Mesenchymal stem cell (in vitro differentiated cells and primary cell): Measurements from ENCODE around the gene STIM1.

Source experiments
- DNase-seq: peaks from one replicate; pipeline ENCODE4 v3.0.0-alpha.2; 2013
- H2AFZ ChIP-seq: one replicate; pipeline ENCODE4 v1.6.1; 2013; ENCODE audit warnings: low read depth, mild to moderate bottlenecking, control low read depth, inconsistent platforms, low read length, moderate library complexity
- H2AK5ac ChIP-seq: 2 replicates; pipeline ENCODE4 v1.6.1; 2013; ENCODE audit warnings: low read length, moderate library complexity, mild to moderate bottlenecking, inconsistent platforms; ENCODE audit not compliant: severe bottlenecking
- H2BK120ac ChIP-seq: one replicate; pipeline ENCODE4 v1.6.1; 2013; ENCODE audit warnings: low read depth, mild to moderate bottlenecking, inconsistent platforms, low read length, moderate library complexity
- H2BK12ac ChIP-seq, 2 experiments: one replicate each; pipeline ENCODE4 v1.6.1; 2013; ENCODE audit warnings: inconsistent platforms in 2 of 2, low read length in 2 of 2, mild to moderate bottlenecking in 2 of 2, moderate library complexity in 2 of 2, control low read depth in 1 of 2
- H2BK15ac ChIP-seq: one replicate; pipeline ENCODE4 v1.6.1; 2013; ENCODE audit warnings: mild to moderate bottlenecking, low read depth, inconsistent platforms; ENCODE audit not compliant: poor library complexity, severe bottlenecking
- H2BK5ac ChIP-seq: 2 replicates; pipeline ENCODE4 v1.6.1; 2013; ENCODE audit warnings: low read depth, mild to moderate bottlenecking, low read length, control low read depth, inconsistent platforms; ENCODE audit not compliant: poor library complexity, severe bottlenecking
- H3K14ac ChIP-seq, 2 experiments: one replicate each; pipeline ENCODE4 v1.6.1; 2013; ENCODE audit warnings: inconsistent platforms in 2 of 2, low read length in 2 of 2, control low read depth in 1 of 2, mild to moderate bottlenecking in 1 of 2, moderate library complexity in 1 of 2
- H3K18ac ChIP-seq, 2 experiments: one replicate each; pipeline ENCODE4 v1.6.1; 2013; ENCODE audit warnings: inconsistent platforms in 2 of 2, low read length in 2 of 2, control low read depth in 1 of 2, low read depth in 1 of 2, mild to moderate bottlenecking in 1 of 2
- H3K23ac ChIP-seq, 2 experiments: one replicate each; pipeline ENCODE4 v1.6.1; 2013; ENCODE audit warnings: inconsistent platforms in 2 of 2, low read length in 2 of 2, mild to moderate bottlenecking in 2 of 2, moderate library complexity in 2 of 2, control low read depth in 1 of 2
- H3K27ac ChIP-seq: 2 replicates; pipeline ENCODE4 v1.5.1; 2013; ENCODE audit warnings: mild to moderate bottlenecking, moderate library complexity, low read length, control low read depth, inconsistent platforms; ENCODE audit not compliant: poor library complexity, severe bottlenecking
- H3K27me3 ChIP-seq, 2 experiments: 2 replicates each; pipeline versions ENCODE4 v1.6.1 to v1.7.0; 2013; ENCODE audit warnings: low read length in 2 of 2, mild to moderate bottlenecking in 2 of 2, moderate library complexity in 2 of 2, control low read depth in 1 of 2, inconsistent platforms in 1 of 2; ENCODE audit not compliant: control insufficient read depth in 1 of 2, insufficient read depth in 1 of 2
- H3K36me3 ChIP-seq, 2 experiments: 2 replicates each; pipeline versions ENCODE4 v1.6.1 to v1.7.0; 2013; ENCODE audit warnings: low read length in 2 of 2, control low read depth in 1 of 2, inconsistent platforms in 1 of 2, low read depth in 1 of 2, mild to moderate bottlenecking in 1 of 2; ENCODE audit not compliant: insufficient read depth in 2 of 2, control insufficient read depth in 1 of 2
- H3K4ac ChIP-seq, 2 experiments: one replicate each; pipeline ENCODE4 v1.6.1; 2013; ENCODE audit warnings: inconsistent platforms in 2 of 2, low read length in 2 of 2, mild to moderate bottlenecking in 2 of 2, moderate library complexity in 2 of 2, control low read depth in 1 of 2, low read depth in 1 of 2
- H3K4me1 ChIP-seq: 2 replicates; pipeline ENCODE4 v1.6.1; 2013; ENCODE audit warnings: low read depth, low read length, control low read depth; ENCODE audit not compliant: control insufficient read depth, insufficient read depth
- H3K4me2 ChIP-seq: 2 replicates; pipeline ENCODE4 v1.6.1; 2013; ENCODE audit warnings: low read length, mild to moderate bottlenecking, inconsistent platforms; ENCODE audit not compliant: poor library complexity, severe bottlenecking
- H3K4me3 ChIP-seq, 2 experiments: 2 replicates each; pipeline versions ENCODE4 v1.5.1 to v1.7.0; 2013; ENCODE audit warnings: low read length in 2 of 2, mild to moderate bottlenecking in 2 of 2, control low read depth in 1 of 2, low read depth in 1 of 2; ENCODE audit not compliant: insufficient read depth in 1 of 2
- H3K79me1 ChIP-seq: replicated peaks from 2 replicates; pipeline ENCODE4 v1.6.1; 2013; ENCODE audit warnings: mild to moderate bottlenecking, control low read depth, low read length, inconsistent platforms; ENCODE audit not compliant: poor library complexity, severe bottlenecking
- H3K9ac ChIP-seq: 2 replicates; pipeline ENCODE4 v1.7.0; 2013; ENCODE audit warnings: mild to moderate bottlenecking, low read length, moderate library complexity
- H3K9me3 ChIP-seq: 2 replicates; pipeline ENCODE4 v1.7.0; 2013; ENCODE audit warnings: mild to moderate bottlenecking, low read length; ENCODE audit not compliant: control insufficient read depth
- H4K8ac ChIP-seq: one replicate; pipeline ENCODE4 v1.6.1; 2013; ENCODE audit warnings: inconsistent platforms, mild to moderate bottlenecking, low read length, moderate library complexity
- H4K91ac ChIP-seq: one replicate; pipeline ENCODE4 v1.6.1; 2013; ENCODE audit warnings: mild to moderate bottlenecking, low read length, inconsistent platforms
- WGBS: methylation state at CpG from one replicate; pipeline ENCODE4 v1.1.7; 2013; ENCODE audit warnings: mixed read lengths; 5-methylcytosine and 5-hydroxymethylcytosine counted together

STIM1 gene

DNA sequence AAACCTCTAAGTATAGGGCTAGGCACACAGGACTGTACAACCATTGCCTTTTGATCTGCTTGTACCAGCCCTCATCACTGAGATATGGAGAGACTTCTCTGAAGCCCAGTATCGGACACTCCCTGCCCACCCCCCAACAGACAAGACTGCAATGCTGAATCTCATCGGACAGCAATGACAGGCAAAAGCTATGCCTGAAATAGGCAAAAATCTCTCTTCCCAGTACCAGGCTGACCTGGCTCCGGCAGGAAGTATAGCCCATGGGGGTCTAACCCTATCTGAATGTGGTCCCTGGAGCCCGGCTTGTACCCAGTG, 21.2 kb upstream of the STIM1 start:
- no peak overlapping the region for H3K27ac ChIP-seq

DNA sequence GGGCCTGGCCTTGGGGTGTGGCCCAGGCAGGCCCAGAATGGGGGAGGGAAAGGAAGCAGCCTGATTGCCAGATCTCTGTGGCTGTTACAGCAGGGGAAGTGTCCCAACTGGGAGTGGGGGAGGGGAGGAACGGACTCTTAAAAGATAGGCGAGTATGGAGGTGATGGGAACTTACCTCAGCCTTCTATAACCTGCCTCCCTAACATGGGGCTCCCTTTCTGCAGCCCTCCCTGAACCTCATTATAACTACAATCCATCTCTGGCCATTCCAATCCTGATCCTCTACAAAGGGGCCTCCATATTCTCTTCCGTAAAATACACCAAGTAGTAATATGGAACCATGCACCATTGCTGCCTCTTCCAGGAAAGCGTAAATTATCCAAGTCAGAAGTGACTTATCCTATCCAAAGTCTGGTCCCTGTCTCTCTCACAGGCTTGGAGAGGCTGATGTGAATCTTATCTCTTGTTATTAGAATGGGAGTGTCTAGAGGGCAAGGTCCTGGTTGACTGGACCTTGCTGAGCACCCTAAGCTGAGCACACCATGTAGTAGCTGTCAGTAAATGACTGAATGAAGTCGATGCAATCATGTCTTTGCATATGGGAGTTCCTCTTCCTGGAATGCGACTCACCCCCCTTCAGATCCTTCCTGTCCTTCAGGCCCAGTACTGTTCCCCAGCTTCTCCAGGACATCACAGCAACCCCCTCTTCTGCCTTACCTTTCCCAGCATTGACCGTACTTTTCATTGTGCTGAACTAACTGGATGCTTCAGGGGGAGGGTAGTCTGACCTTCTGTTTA, 20.6 kb upstream of the STIM1 start:
- DNase-seq, result no peak
- Histone ChIP-seq H2BK15ac (peak overlapping the region; percentile 4), H3K79me1 (peaks cover 22% of the 10 kb centered on the region), H3K27me3 (no peaks in the 10 kb centered on the region), H3K9ac (no peak overlapping the region), H4K91ac (no peak overlapping the region), H2BK120ac (no peak overlapping the region), H3K9me3 (no peaks in the 10 kb centered on the region), H3K18ac (peak overlapping the region in 1 of 2 experiments; percentile 37), H3K4me2 (no peak overlapping the region), H4K8ac (no peak overlapping the region), H3K23ac (no peak overlapping the region), H2AK5ac (no peak overlapping the region), H3K4me3 (no peak overlapping the region), H2AFZ (no peak overlapping the region), H3K4me1 (peaks cover 15% of the 10 kb centered on the region), H2BK12ac (no peak overlapping the region), H3K36me3 (peaks cover 17 to 55% of the 10 kb centered on the region in 2 experiments), H3K4ac (no peak overlapping the region), H3K14ac (no peak overlapping the region), H2BK5ac (no peak overlapping the region), H3K27ac (no peak overlapping the region)
- WGBS, result 79% methylated on average over 5 of the region's 7 CpGs

More for the DNA sequence above, 21.2 kb upstream of the STIM1 start:
- Histone ChIP-seq H4K91ac (no peak overlapping the region), H2AK5ac (no peak overlapping the region), H3K4ac (no peak overlapping the region), H3K9me3 (no peaks in the 10 kb centered on the region), H3K4me1 (peaks cover 12% of the 10 kb centered on the region), H3K23ac (no peak overlapping the region), H3K14ac (no peak overlapping the region), H2BK120ac (no peak overlapping the region), H4K8ac (no peak overlapping the region), H3K36me3 (peaks cover 17 to 59% of the 10 kb centered on the region in 2 experiments), H3K4me3 (no peak overlapping the region), H2BK5ac (no peak overlapping the region), H3K4me2 (no peak overlapping the region), H3K79me1 (peaks cover 22% of the 10 kb centered on the region), H2AFZ (no peak overlapping the region), H2BK12ac (no peak overlapping the region), H3K18ac (no peak overlapping the region), H3K9ac (no peak overlapping the region), H3K27me3 (no peaks in the 10 kb centered on the region), H2BK15ac (peak overlapping the region; percentile 4)
- DNase-seq, result no peak
- WGBS, result 74% methylated on average over 4 of the region's 4 CpGs

- Histone ChIP-seq H2AFZ (no peak overlapping the region), H3K18ac (no peak overlapping the region), H3K9ac (no peak overlapping the region), H3K4ac (no peak overlapping the region), H3K4me2 (no peak overlapping the region), H2BK12ac (no peak overlapping the region), H3K14ac (no peak overlapping the region), H3K4me3 (no peak overlapping the region), H3K9me3 (no peaks in the 10 kb centered on the region), H2BK120ac (no peak overlapping the region), H2BK15ac (no peak overlapping the region), H3K36me3 (peaks cover 17 to 46% of the 10 kb centered on the region in 2 experiments), H2AK5ac (no peak overlapping the region), H4K8ac (no peak overlapping the region), H4K91ac (no peak overlapping the region), H3K4me1 (peaks cover 17% of the 10 kb centered on the region), H3K23ac (no peak overlapping the region), H3K27me3 (no peaks in the 10 kb centered on the region), H2BK5ac (no peak overlapping the region), H3K79me1 (peaks cover 20% of the 10 kb centered on the region), H3K27ac (no peak overlapping the region)
- no peak for DNase-seq
- 92% methylated on average over 4 of the region's 4 CpGs for WGBS
Measured at GRCh38 chr11:3835751-3836150, 19.7 kb upstream of the STIM1 start.

DNA sequence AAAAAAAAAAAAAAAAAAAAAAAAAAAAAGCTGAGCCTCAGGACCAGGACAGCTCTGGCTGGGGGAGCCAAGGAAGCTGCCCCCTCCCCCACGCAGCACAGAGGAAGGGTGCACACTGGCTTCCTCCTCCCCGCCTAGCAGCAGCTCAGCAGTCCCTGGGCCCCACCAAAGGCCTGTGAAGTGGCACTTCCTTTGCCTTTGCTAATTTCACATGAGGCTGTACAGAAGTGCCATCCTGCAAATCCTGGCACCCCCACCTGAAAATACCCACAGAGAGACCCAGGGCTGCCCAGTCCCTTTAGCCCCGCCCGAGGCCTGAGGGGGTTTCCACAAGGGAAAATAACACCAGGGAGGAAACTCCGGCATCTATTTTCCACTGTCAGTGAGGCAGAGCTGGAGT, 18.6 kb upstream of the STIM1 start:
- Histone ChIP-seq H4K91ac (no peak overlapping the region), H3K4me3 (no peak overlapping the region)

More for the DNA sequence above, 18.6 kb upstream of the STIM1 start:
- Histone ChIP-seq H3K79me1 (peaks cover 17% of the 10 kb centered on the region), H2AK5ac (no peak overlapping the region), H3K18ac (no peak overlapping the region), H3K4ac (peak overlapping the region in 1 of 2 experiments; percentile 36), H3K9ac (no peak overlapping the region), H3K14ac (no peak overlapping the region), H3K4me1 (peaks cover 17% of the 10 kb centered on the region), H2BK15ac (no peak overlapping the region), H3K23ac (no peak overlapping the region), H2BK5ac (no peak overlapping the region), H3K9me3 (no peaks in the 10 kb centered on the region), H2BK12ac (no peak overlapping the region), H3K4me2 (no peak overlapping the region), H3K27me3 (no peaks in the 10 kb centered on the region), H2AFZ (no peak overlapping the region), H4K8ac (no peak overlapping the region), H2BK120ac (no peak overlapping the region), H3K36me3 (peaks cover 13 to 38% of the 10 kb centered on the region in 2 experiments), H3K27ac (no peak overlapping the region)
- no peak for DNase-seq
- 88% methylated on average over 4 of the region's 5 CpGs for WGBS
